HG02884 (cell line): ENCODE results near the gene AGBL3.

Experiments used
- ATAC-seq: cut with Tn5 transposase; IDR thresholded peaks from one replicate; pipeline ENCODE4 v1.9.1; 2021; ENCODE audit warnings: mild to moderate bottlenecking, moderate library complexity; ENCODE audit not compliant: unreplicated experiment

The AGBL3 gene

GRCh38 chr7:135143885-135144668 lies 157.8 kb downstream of the AGBL3 start:
- ATAC-seq = no peak

- ATAC-seq = peak; percentile 5
Measured at GRCh38 chr7:135147341-135147898, 161.1 kb downstream of the AGBL3 start.

DNA sequence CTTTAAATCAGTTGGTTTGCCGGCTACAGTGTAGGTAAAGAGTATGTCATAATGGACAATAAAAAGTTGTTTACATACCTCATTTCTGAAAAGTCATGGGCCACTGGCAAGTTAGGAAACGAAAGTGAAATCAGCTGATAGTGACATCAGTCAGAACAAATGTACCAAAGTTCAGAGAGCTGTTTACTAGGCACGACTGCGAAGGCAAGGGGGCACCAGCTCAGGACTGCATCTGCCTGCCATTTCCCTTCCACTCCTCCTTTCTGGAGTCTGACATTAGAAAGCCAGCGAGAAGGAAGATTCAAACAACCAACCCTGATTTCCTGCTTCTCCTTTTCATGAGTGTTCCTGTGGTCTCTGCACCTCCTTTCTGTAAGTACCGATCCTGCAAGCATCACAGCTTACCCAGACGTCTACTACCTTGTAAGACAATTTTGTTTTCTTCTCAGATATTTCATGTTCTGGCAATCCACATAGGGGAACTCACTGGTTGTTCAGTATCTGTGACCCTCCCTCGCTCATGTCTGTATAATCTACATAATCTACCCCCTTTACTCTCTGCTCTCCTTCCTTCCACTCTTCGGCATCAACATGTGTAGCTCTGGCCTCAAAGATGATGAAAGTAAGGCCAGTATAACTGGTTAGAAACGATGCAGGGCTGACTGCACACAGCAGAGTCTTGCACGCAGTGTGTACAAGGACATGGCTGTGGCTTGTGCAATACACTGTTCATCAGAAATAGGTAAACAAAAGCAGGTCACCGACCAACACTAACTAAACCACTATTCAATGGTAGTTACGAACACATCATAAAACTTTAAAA lies 161.8 kb downstream of the AGBL3 start, which contains the start of gene TMEM140:
TSS of gene TMEM140 (plus strand) at position 174 of the 823 bp plus-strand sequence. CDS start 16,370 bp downstream, outside the sequence.
- ATAC-seq = peak; percentile 71

- ATAC-seq = no peak
Measured at GRCh38 chr7:135150072-135150782, 163.9 kb downstream of the AGBL3 start.

DNA sequence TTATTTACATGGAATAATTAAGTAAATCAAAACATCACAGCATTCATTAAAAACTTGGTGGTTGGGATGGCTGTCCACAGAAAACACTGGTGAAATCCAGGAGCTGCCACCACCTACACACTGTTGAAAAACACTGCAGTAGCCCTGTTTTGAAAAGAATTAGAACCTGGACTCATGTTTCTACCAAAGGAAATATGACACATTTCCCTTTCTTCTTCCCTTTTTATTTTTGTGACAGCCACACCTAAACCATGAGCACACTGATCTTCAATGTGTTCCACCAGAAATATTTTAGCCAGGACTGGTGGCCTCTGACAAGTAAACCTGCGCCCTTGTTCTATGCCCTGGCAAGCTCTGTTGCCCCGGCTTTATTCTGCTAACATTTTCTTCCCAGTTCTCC lies 164.8 kb downstream of the AGBL3 start:
- ATAC-seq = no peak

- ATAC-seq = no peak
Measured at GRCh38 chr7:135151533-135151932, 165.2 kb downstream of the AGBL3 start.

DNA sequence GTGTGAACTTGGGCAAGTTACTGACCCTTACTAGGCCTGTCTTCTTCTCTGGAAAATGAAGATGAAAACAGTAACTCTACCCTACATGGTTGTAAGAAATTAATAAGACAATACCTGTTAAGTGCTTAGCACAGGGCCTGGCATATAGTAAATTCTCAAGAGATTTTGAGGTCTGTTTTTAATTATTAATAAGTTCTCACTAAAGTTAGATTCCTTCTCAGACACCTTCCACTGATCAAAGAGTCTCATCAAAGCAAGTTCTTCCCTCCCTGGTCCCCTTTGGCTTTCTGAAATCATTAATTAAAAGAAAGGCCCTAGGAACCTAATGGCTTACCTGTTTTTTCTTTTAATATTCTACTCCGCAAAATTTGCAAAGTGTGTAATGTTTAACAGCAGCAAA lies 166.1 kb downstream of the AGBL3 start:
- no peak for ATAC-seq

GRCh38 chr7:135154734-135155133 lies 168.4 kb downstream of the AGBL3 start:
- ATAC-seq = no peak

GRCh38 chr7:135156290-135156689 lies 170.0 kb downstream of the AGBL3 start:
- ATAC-seq = no peak

GRCh38 chr7:135158141-135158655 lies 171.9 kb downstream of the AGBL3 start:
- ATAC-seq = no peak

- ATAC-seq = no peak
Measured at GRCh38 chr7:135158874-135159273, 172.6 kb downstream of the AGBL3 start.

- no peak for ATAC-seq
Measured at GRCh38 chr7:135159359-135160085, 173.2 kb downstream of the AGBL3 start.

DNA sequence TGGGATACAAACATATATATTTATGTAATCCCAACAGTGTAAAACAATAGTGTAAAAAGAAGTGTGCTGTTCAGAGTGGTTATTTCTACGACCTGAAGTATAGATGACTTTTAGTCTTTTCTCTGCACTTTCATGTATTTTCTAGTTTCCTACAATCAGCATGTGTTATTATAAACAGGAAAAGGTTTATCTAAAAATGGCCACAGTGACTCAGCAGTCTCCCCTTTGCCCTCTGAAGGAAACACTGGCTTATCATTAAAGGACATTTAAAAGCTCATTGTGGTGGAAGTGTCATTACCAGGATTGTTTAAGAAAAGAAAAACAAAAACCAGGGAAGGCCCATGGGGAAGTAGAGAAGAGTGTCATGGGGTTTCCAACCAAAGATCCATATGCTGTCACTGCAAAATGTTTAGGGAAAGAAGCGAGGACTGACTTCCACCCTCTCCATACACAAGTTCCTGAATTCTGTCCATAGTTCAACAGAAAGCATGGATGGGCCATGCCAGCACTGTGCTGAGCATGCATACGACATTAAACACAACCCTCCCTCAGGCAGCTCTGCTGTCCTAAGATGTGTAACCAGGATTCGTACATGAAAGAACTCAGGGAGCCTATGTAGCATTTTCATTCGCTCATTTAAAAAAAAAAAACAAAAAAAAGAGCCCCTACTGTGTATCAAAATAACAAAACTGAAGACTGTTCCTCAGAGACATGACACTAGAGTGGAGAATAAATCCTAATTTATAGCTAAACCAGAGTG lies 174.0 kb downstream of the AGBL3 start:
- ATAC-seq = no peak

- ATAC-seq = no peak
Measured at GRCh38 chr7:135160858-135161653, 174.7 kb downstream of the AGBL3 start.

DNA sequence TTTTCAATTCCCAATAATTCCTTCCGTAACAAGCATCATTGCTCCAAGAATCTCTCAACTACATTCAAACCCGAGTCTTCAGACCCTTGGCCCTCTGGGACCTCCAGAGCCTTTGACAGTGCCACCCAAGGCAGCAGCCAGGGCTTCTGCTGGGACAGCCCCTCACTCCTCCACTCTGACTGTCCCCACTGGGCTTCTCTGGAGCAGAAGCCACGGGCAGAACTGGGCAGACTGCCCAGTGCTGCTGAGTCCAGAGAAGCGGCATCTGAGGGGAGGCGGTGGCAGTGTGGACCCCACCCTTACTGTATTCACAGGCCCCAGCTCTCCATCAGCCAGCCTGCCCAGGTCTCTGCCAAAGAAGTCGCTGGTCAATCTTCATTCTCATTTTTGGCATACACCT lies 175.4 kb downstream of the AGBL3 start:
- no peak for ATAC-seq

GRCh38 chr7:135162382-135163001 lies 176.2 kb downstream of the AGBL3 start:
- no peak for ATAC-seq

DNA sequence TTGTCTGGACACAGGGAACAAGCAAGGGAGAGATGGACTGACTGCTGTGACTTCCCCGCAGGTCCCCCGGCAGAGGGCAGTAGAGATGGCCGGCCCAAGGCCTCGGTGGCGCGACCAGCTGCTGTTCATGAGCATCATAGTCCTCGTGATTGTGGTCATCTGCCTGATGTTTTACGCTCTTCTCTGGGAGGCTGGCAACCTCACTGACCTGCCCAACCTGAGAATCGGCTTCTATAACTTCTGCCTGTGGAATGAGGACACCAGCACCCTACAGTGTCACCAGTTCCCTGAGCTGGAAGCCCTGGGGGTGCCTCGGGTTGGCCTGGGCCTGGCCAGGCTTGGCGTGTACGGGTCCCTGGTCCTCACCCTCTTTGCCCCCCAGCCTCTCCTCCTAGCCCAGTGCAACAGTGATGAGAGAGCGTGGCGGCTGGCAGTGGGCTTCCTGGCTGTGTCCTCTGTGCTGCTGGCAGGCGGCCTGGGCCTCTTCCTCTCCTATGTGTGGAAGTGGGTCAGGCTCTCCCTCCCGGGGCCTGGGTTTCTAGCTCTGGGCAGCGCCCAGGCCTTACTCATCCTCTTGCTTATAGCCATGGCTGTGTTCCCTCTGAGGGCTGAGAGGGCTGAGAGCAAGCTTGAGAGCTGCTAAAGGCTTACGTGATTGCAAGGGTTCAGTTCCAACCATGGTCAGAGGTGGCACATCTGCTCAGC lies 178.2 kb downstream of the AGBL3 start:
- ATAC-seq = no peak

- ATAC-seq = no peak
Measured at GRCh38 chr7:135165862-135166261, 179.6 kb downstream of the AGBL3 start.
